ENCODE measurements around the gene SEMA3C.

- TF ChIP-seq CTCF (IDR thresholded peaks at IDR 0.05) (no peak), EZH2 (IDR thresholded peaks at IDR 0.05; ENCODE audit: borderline replicate concordance, insufficient read depth, low read depth, low read length, poor library complexity, severe bottlenecking) (no peak)
Measured at GRCh38 chr7:80752954-80753690, 165.7 kb downstream of the SEMA3C start.

Data from B cell (primary cell).